GM12864 (cell line): Measurements from ENCODE around the gene DOCK2.
"Not testable (repeated sequence)": the region's sequence is repeated elsewhere in the genome, so short reads cannot be mapped to it uniquely, and the experiment has no call there.

ENCODE experiments used
- DNase-seq: peaks from one replicate; pipeline ENCODE4 v3.0.0-alpha.2; 2011; ENCODE audit warnings: low read depth
- H3K4me3 ChIP-seq: 2 replicates; pipeline ENCODE4 v1.5.1; 2011; ENCODE audit warnings: mild to moderate bottlenecking, low read depth, low read length, control low read depth
- CTCF ChIP-seq: IDR thresholded peaks from 2 replicates; pipeline ENCODE4 v1.5.1; 2011; ENCODE audit warnings: low read depth, mild to moderate bottlenecking, moderate library complexity, low read length, control low read depth, inconsistent platforms; ENCODE audit errors: missing control alignments

The DOCK2 gene

GRCh38 chr5:169760229-169760628 lies 123.2 kb downstream of the DOCK2 start:
- no peak overlapping the region for H3K4me3 ChIP-seq
- DNase-seq: no peak
- no peak for TF ChIP-seq CTCF

- DNase-seq: no peak
- H3K4me3 ChIP-seq: no peak overlapping the region
- no peak for TF ChIP-seq CTCF
Observed at GRCh38 chr5:169762338-169763095, 125.4 kb downstream of the DOCK2 start.

- no peak overlapping the region for H3K4me3 ChIP-seq
- DNase-seq: no peak
- TF ChIP-seq CTCF: no peak
Observed at GRCh38 chr5:169763376-169764017, 126.4 kb downstream of the DOCK2 start.

- no peak for DNase-seq
- TF ChIP-seq CTCF: no peak
- no peak overlapping the region for H3K4me3 ChIP-seq
Observed at GRCh38 chr5:169764018-169764378, 126.9 kb downstream of the DOCK2 start.

- no peak overlapping the region for H3K4me3 ChIP-seq
- DNase-seq: no peak
- TF ChIP-seq CTCF: no peak
Observed at GRCh38 chr5:169765176-169765996, 128.3 kb downstream of the DOCK2 start.

GRCh38 chr5:169766943-169767342 lies 129.9 kb downstream of the DOCK2 start:
- not testable (repeated sequence) for DNase-seq, H3K4me3 ChIP-seq

GRCh38 chr5:169767938-169768337 lies 130.9 kb downstream of the DOCK2 start:
- TF ChIP-seq CTCF: no peak
- H3K4me3 ChIP-seq: no peak overlapping the region
- DNase-seq: no peak
